IMR-90 (cell line): ENCODE measurements around the gene PAFAH1B1. TPM values are rescaled to one million over a fixed set of nuclear protein-coding genes. Genes with fewer than 3 reads are reported as not detected.

Experiments used
- ATAC-seq: fragments of 200-7000 bp; cut with Tn5 transposase; 2 replicates; pipeline ENCODE4 v1.9.1; 2020; ENCODE audit warnings: low read depth, mild to moderate bottlenecking, moderate library complexity
- BruUV-seq: library from RNA; stranded (reverse); fragments of 400-500 nt; replicated peaks from 2 replicates; lab custom pipeline; 2021; lab: Mats Ljungman, UMichigan
- CTCF ChIA-PET: fragments of 300-600 bp; formaldehyde crosslinking; extraction: SDS; loops from one replicate; lab custom pipeline; 2021; ENCODE audit warnings: antibody characterized with exemption; lab: Yijun Ruan, JAX
- POLR2A ChIA-PET: fragments of 300-600 bp; sonication (Branson Sonifier 250); formaldehyde crosslinking; loops from one replicate; lab custom pipeline; 2022; ENCODE audit warnings: antibody characterized with exemption; ENCODE audit not compliant: unreplicated experiment; lab: Charles Lee
- DNase-seq: peaks from one replicate; pipeline ENCODE4 v3.0.0; 2013
- H2AFZ ChIP-seq: replicated peaks from 2 replicates; pipeline ENCODE3; 2013; ENCODE audit warnings: low read length, mild to moderate bottlenecking; ENCODE audit not compliant: poor library complexity
- H2AK5ac ChIP-seq: 2 replicates; pipeline ENCODE4 v1.6.1; 2013; ENCODE audit warnings: low read depth, low read length, inconsistent platforms
- H2AK9ac ChIP-seq: replicated peaks from 2 replicates; pipeline ENCODE3; 2013; ENCODE audit warnings: mild to moderate bottlenecking, low read depth, low read length, moderate library complexity; ENCODE audit not compliant: poor library complexity
- H2BK120ac ChIP-seq: 2 replicates; pipeline ENCODE4 v1.6.1; 2013; ENCODE audit warnings: low read depth, low read length, inconsistent platforms
- H2BK15ac ChIP-seq: 3 replicates; pipeline ENCODE4 v1.6.1; 2013; ENCODE audit warnings: low read depth, low read length, inconsistent platforms
- H2BK20ac ChIP-seq: 2 replicates; pipeline ENCODE4 v1.6.1; 2013; ENCODE audit warnings: low read depth, mild to moderate bottlenecking, inconsistent platforms, low read length, moderate library complexity
- H2BK5ac ChIP-seq: 2 replicates; pipeline ENCODE4 v1.6.1; 2013; ENCODE audit warnings: mild to moderate bottlenecking, low read depth, low read length, inconsistent platforms; ENCODE audit not compliant: poor library complexity, severe bottlenecking
- H3K14ac ChIP-seq: replicated peaks from 2 replicates; pipeline ENCODE4 v1.6.1; 2013; ENCODE audit warnings: low read depth, low read length, inconsistent platforms
- H3K18ac ChIP-seq: 2 replicates; pipeline ENCODE4 v1.6.1; 2013; ENCODE audit warnings: low read depth, low read length, control low read depth
- H3K23ac ChIP-seq: 2 replicates; pipeline ENCODE4 v1.6.1; 2013; ENCODE audit warnings: low read depth, low read length, inconsistent platforms
- H3K27ac ChIP-seq: 2 replicates; pipeline ENCODE4 v1.5.1; 2013; ENCODE audit warnings: mild to moderate bottlenecking, control low read depth, low read length; ENCODE audit not compliant: insufficient read depth
- H3K27me3 ChIP-seq: 2 replicates; pipeline ENCODE4 v1.6.1; 2013; ENCODE audit warnings: low read length; ENCODE audit not compliant: control insufficient read depth, insufficient read depth
- H3K36me3 ChIP-seq: 2 replicates; pipeline ENCODE4 v1.6.1; 2013; ENCODE audit warnings: low read length, mixed read lengths; ENCODE audit not compliant: control insufficient read depth, insufficient read depth
- H3K4ac ChIP-seq: 2 replicates; pipeline ENCODE4 v1.6.1; 2013; ENCODE audit warnings: low read depth, low read length, inconsistent platforms
- H3K4me1 ChIP-seq: 2 replicates; pipeline ENCODE4 v1.6.1; 2013; ENCODE audit warnings: low read length, mixed read lengths; ENCODE audit not compliant: control insufficient read depth, insufficient read depth
- H3K4me2 ChIP-seq: 2 replicates; pipeline ENCODE4 v1.6.1; 2013; ENCODE audit warnings: low read depth, mild to moderate bottlenecking, control low read depth, low read length, moderate library complexity
- H3K4me3 ChIP-seq: 2 replicates; pipeline ENCODE4 v1.5.1; 2013; ENCODE audit warnings: low read depth, mild to moderate bottlenecking, control low read depth, low read length, moderate library complexity; ENCODE audit not compliant: insufficient read depth
- H3K56ac ChIP-seq: 2 replicates; pipeline ENCODE4 v1.6.1; 2013; ENCODE audit warnings: low read length, inconsistent platforms; ENCODE audit not compliant: insufficient read depth; ENCODE audit errors: extremely low read depth
- H3K79me1 ChIP-seq, 2 experiments: 2 replicates each; pipeline ENCODE4 v1.6.1; 2013; ENCODE audit warnings: low read length in 2 of 2, inconsistent platforms in 1 of 2, low read depth in 1 of 2
- H3K9ac ChIP-seq: 2 replicates; pipeline ENCODE4 v1.6.1; 2013; ENCODE audit warnings: low read depth, low read length, control low read depth
- H3K9me1 ChIP-seq: 2 replicates; pipeline ENCODE4 v1.6.1; 2013; ENCODE audit warnings: low read length, inconsistent platforms; ENCODE audit not compliant: insufficient read depth
- H3K9me3 ChIP-seq: 2 replicates; pipeline ENCODE4 v1.6.1; 2013; ENCODE audit warnings: low read length; ENCODE audit not compliant: control insufficient read depth, insufficient read depth
- H4K20me1 ChIP-seq: 2 replicates; pipeline ENCODE4 v1.6.1; 2013; ENCODE audit warnings: low read length, inconsistent platforms; ENCODE audit not compliant: insufficient read depth
- H4K5ac ChIP-seq: 2 replicates; pipeline ENCODE4 v1.6.1; 2013; ENCODE audit warnings: mild to moderate bottlenecking, low read depth, low read length, control low read depth
- H4K8ac ChIP-seq, 2 experiments: 2 replicates each; pipeline ENCODE4 v1.6.1; 2013; ENCODE audit warnings: low read depth in 2 of 2, low read length in 2 of 2, control low read depth in 1 of 2, inconsistent platforms in 1 of 2
- H4K91ac ChIP-seq: 2 replicates; pipeline ENCODE4 v1.6.1; 2013; ENCODE audit warnings: low read depth, low read length, inconsistent platforms; ENCODE audit not compliant: insufficient read depth
- CEBPB ChIP-seq: IDR thresholded peaks from 2 replicates; pipeline ENCODE4 v1.6.1; 2012; ENCODE audit warnings: low read depth, low read length, improper control_type of control experiment
- CHD1 ChIP-seq: IDR thresholded peaks from 2 replicates; pipeline ENCODE4 v1.6.1; 2012; ENCODE audit warnings: low read depth, low read length, improper control_type of control experiment
- CTCF ChIP-seq: conservative IDR thresholded peaks from 2 replicates; pipeline ENCODE4 v1.5.1; 2012; ENCODE audit warnings: mild to moderate bottlenecking, low read depth, low read length, improper control_type of control experiment
- ELK1 ChIP-seq: fragments of 150-350 bp; IDR thresholded peaks from 2 replicates; pipeline ENCODE4 v1.6.1; 2016; ENCODE audit warnings: low read depth, mild to moderate bottlenecking, low read length, moderate library complexity, borderline replicate concordance
- FOS ChIP-seq: fragments of 150-350 bp; IDR thresholded peaks from 2 replicates; pipeline ENCODE4 v1.6.1; 2016; ENCODE audit warnings: low read depth, low read length
- MAFK ChIP-seq: IDR thresholded peaks from 2 replicates; pipeline ENCODE4 v1.6.1; 2012; ENCODE audit warnings: low read depth, low read length, improper control_type of control experiment
- MAZ ChIP-seq: IDR thresholded peaks from 2 replicates; pipeline ENCODE4 v1.6.1; 2012; ENCODE audit warnings: low read depth, mild to moderate bottlenecking, low read length, improper control_type of control experiment, moderate library complexity, borderline replicate concordance
- MXI1 ChIP-seq: IDR thresholded peaks from 2 replicates; pipeline ENCODE4 v1.6.1; 2012; ENCODE audit warnings: low read depth, mild to moderate bottlenecking, low read length, moderate library complexity, borderline replicate concordance
- NFE2L2 ChIP-seq: fragments of 150-350 bp; IDR thresholded peaks from 2 replicates; pipeline ENCODE4 v1.6.1; 2016; ENCODE audit warnings: low read depth, mild to moderate bottlenecking, low read length
- POLR2A ChIP-seq: IDR thresholded peaks from 2 replicates; pipeline ENCODE4 v1.6.1; 2012; ENCODE audit warnings: mild to moderate bottlenecking, low read depth, low read length
- RAD21 ChIP-seq: IDR thresholded peaks from 2 replicates; pipeline ENCODE4 v1.6.1; 2012; ENCODE audit warnings: low read length, improper control_type of control experiment
- RCOR1 ChIP-seq: IDR thresholded peaks from 2 replicates; pipeline ENCODE4 v1.6.1; 2012; ENCODE audit warnings: mild to moderate bottlenecking, low read length, improper control_type of control experiment; ENCODE audit not compliant: insufficient replicate concordance
- RFX5 ChIP-seq: IDR thresholded peaks from 2 replicates; pipeline ENCODE4 v1.8.0; 2012; ENCODE audit warnings: low read depth, mild to moderate bottlenecking, low read length, moderate library complexity
- WGBS, 2 experiments: methylation state at CpG; one replicate each; pipeline versions ENCODE4 v1.1.5 to v1.1.7; 2013; ENCODE audit warnings: missing lambda C conversion rate in 2 of 2; ENCODE audit not compliant: insufficient read length in 1 of 2; ENCODE audit errors: extremely low coverage in 2 of 2; 5-methylcytosine and 5-hydroxymethylcytosine counted together
- dilution Hi-C: fragments of 300-500 bp; cut with HindIII; formaldehyde crosslinking; loops from one replicate; pipeline ENCODE4 v1.14.3; 2018; ENCODE audit warnings: low sequenced_read_pairs; ENCODE audit not compliant: unreplicated experiment
- in situ Hi-C: fragments of 300-500 bp; cut with MboI; formaldehyde crosslinking; loops from 3 replicates; pipeline ENCODE4 v1.14.3; 2019; ENCODE audit warnings: low sequenced_read_pairs, inconsistent platforms, mixed read lengths
- intact Hi-C: fragments of 100-400 bp; cut with micrococcal nuclease; formaldehyde crosslinking; loops from 2 replicates; pipeline ENCODE4 v1.10.0; 2022
- polyA plus RNA-seq, 3 experiments: library from polyadenylated mRNA; depleted of rRNA; stranded (reverse); fragments of >200 nt; gene quantifications; 2 replicates each; pipeline ENCODE4 v1.2.3, GENCODE V29; 2012; ENCODE audit warnings: low replicate concordance in 1 of 3
- total RNA-seq: library from RNA; depleted of rRNA; stranded (reverse); fragments of >200 nt; gene quantifications from 2 replicates; pipeline ENCODE4 v1.2.3, GENCODE V29; 2012

The PAFAH1B1 gene
- total and polyA plus RNA-seq, 2 of the 4 experiments (the other 2 are of a cell fraction): 64.5 to 127 TPM

DNA sequence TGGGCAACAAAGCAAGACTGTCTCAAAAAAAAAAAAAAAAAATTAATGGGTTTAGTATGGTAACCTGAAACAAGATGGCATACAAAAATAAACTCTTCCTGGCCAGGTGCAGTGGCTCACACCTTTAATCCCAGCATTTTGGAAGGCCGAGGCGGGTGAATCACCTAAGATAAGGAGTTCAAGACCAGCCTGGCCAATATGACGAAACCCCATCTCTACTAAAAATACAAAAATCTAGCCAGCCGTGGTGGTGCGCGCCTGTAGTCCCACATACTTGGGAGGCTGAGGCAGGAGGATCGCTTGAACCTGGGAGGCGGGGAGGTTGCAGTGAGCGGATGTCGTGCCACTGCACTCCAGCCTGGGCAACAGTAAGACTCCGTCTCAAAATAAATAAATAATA is 55.7 kb downstream of the PAFAH1B1 start:
- POLR2A ChIA-PET: no interaction called here
- in situ Hi-C loops (no loop called here), intact Hi-C loops (loop anchor here (5.0 kb wide), 1 partner anchor 42 kb away; no protein-coding TSS in a partner anchor), dilution Hi-C loops (no loop called here)
- Histone ChIP-seq H3K79me1 (peaks cover 9 to 53% of the 10 kb centered on the region in 2 experiments), H2BK15ac (no peak overlapping the region), H3K36me3 (peaks cover 16% of the 10 kb centered on the region), H2BK5ac (no peak overlapping the region), H3K4me2 (no peak overlapping the region), H3K23ac (no peak overlapping the region), H3K9ac (no peak overlapping the region), H3K9me3 (no peaks in the 10 kb centered on the region), H2BK20ac (no peak overlapping the region), H4K91ac (no peak overlapping the region), H2AK9ac (no peak overlapping the region), H3K18ac (no peak overlapping the region), H3K4ac (no peak overlapping the region), H3K9me1 (0 out of 2 replicates have a peak, but pooled peaks cover 2% of the 10 kb centered on the region), H2AFZ (no peak overlapping the region), H3K27me3 (no peaks in the 10 kb centered on the region), H3K4me1 (no peaks in the 10 kb centered on the region), H2AK5ac (no peak overlapping the region), H3K27ac (no peak overlapping the region), H3K56ac (no peak overlapping the region), H4K20me1 (peaks cover 59% of the 10 kb centered on the region), H3K14ac (no peak overlapping the region), H2BK120ac (no peak overlapping the region), H3K4me3 (no peak overlapping the region), H4K8ac (no peak overlapping the region), H4K5ac (no peak overlapping the region)
- TF ChIP-seq MAZ (no peak), CTCF (no peak), MXI1 (no peak), RAD21 (no peak), CHD1 (no peak), FOS (no peak), RFX5 (no peak), MAFK (no peak), CEBPB (no peak), NFE2L2 (no peak), POLR2A (no peak), RCOR1 (no peak), ELK1 (no peak)
- BruUV-seq: no TSS peak
- no CpG with 5 or more reads among the region's 11 CpGs for WGBS, 2 experiments
- ATAC-seq (no peak), DNase-seq (no peak)
- CTCF ChIA-PET: no interaction called here
